Activated CD4-positive, alpha-beta T cell treated with anti-CD3 and anti-CD28 coated beads, Interleukin-10, Interleukin-2, amounts not matched to agents 100 ng/mL and 50 ng/mL, durations not matched to agents 16 hours and 8 hours (primary cell): ENCODE measurements around the gene ARPC1B.

Source experiments
- DNase-seq: peaks from one replicate; pipeline ENCODE4 v3.0.0-alpha.2; 2020

Gene ARPC1B

DNA sequence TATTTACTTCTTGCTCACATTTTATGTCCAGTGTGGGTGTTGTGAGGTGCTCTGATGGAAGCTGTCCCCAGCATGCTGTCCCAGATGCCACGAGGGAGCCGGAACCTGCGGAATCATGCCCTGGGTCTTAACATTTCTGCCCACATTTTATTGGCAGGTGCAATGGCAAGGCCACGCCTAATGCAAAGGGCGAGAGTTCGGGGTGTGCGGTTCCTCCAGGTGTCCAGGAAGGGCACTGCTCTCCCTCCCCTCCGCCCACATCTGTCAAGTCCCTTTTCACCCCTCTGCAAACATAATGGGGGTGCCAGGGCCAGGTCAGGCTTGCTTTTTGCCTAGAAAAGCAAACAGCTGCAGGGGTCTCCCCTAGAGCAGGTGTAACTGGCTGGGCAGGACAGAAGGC is 17.5 kb downstream of the ARPC1B start:
- DNase-seq: no peak

DNA sequence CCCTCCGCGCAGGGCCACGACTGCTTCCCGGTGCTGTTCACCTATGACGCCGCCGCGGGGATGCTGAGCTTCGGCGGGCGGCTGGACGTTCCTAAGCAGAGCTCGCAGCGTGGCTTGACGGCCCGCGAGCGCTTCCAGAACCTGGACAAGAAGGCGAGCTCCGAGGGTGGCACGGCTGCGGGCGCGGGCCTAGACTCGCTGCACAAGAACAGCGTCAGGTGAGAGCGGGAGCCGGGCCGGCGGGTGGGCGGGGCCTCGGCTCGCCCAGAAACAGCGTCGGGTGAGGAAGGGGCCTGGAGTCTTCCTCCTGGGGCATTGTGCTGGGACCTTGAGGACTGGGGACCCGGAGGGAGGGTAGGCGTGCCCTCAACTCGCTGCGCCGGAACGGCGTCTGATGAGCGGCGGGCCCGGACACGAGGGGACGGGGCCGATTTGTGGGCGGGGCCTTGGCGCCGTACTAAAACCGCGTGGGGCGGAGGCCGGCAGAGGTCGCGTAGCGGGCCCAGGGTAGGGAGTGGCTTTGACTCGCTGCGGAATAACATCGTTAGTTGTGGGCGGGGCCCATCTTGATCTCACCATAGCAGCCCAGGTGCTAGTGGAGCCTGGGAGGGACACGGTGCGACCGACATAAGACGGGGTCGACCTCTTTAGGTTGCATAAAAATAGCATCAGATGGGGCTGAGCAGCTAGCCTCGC is 18.3 kb downstream of the ARPC1B start:
- DNase-seq: peak; percentile 84

DNA sequence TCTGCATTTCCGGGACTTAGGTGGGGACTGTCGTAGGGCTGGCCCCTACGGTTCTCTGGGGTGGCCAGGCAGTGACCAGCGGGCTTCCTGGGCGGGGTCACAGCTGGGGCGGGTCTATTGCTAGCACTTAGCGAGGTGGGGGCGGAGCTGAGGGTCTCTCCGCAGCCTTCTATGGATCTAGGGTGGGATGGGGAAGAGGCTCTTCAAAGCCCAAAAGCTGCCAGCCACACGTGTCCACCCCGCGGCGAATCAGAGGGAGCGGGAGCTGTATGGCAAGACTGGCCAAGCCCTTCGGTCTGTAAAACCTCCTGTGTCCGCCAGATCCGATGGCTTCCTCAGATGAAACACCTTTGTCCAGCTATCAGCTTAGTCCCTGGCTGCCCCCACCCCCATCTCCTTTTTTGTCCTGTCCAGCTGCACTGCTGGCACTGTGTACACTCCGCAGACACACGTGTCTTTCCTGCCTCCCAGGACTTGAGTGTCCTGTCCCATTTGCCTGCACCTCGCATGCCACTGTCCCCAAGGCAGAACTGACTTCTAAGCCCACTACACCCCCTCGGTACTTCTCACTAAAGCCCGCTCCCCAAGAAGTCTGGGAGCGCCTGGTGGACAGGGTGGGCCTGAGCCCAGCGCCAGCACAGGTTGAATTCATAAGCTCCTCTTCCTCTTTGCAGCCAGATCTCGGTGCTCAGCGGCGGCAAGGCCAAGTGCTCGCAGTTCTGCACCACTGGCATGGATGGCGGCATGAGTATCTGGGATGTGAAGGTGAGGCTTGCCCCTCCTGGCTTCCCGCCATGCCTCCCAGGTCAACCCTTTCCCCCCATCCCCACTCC is 19.0 kb downstream of the ARPC1B start:
- no peak for DNase-seq

DNA sequence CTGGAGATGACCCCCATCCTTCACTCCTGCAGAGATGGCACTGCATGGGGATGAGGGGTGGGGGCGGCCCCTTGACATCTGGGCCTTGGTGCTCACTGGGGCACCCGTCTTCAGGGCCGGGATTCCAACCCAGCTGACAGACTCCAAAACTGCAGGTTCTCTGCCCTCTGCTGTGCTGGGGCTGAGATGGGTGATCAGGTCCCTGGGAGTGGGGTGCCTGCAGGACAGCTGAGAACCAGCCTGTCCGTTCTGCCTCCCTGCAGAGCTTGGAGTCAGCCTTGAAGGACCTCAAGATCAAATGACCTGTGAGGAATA is 19.6 kb downstream of the ARPC1B start:
- DNase-seq: no peak

DNA sequence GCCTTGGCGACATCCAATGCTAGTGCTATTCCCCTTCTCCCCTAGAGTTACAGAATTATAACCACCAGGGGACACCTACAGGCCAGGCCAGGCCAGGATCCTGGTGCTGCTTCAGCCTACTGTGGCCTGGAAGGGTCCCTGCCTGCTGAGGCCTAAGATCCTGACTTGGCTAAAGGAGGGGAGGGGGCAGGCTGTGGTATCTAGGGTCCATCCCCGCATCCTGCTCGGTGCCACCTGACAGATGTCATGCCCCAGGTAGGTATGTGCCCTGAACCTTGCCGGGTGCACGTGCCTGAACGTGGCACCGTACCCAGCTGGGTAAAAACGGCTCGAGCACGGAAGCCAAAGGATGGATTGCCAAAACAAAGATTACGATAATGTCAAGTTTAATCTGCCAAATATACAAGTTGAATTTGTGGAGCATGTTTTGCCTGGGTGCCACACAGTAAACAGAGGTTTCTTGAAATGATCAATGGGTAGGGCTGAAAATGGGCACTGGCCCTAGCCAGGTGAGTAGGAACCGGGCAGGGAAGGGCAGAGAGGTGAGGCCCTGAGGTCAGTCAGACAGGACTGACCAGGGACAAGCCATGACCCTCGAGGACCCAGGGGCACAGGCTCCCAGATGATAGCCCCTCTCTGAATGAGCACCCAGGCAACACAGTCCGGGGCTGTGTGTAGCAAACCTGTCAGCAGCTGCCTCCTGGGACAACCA is 21.2 kb downstream of the ARPC1B start:
- DNase-seq: no peak

DNA sequence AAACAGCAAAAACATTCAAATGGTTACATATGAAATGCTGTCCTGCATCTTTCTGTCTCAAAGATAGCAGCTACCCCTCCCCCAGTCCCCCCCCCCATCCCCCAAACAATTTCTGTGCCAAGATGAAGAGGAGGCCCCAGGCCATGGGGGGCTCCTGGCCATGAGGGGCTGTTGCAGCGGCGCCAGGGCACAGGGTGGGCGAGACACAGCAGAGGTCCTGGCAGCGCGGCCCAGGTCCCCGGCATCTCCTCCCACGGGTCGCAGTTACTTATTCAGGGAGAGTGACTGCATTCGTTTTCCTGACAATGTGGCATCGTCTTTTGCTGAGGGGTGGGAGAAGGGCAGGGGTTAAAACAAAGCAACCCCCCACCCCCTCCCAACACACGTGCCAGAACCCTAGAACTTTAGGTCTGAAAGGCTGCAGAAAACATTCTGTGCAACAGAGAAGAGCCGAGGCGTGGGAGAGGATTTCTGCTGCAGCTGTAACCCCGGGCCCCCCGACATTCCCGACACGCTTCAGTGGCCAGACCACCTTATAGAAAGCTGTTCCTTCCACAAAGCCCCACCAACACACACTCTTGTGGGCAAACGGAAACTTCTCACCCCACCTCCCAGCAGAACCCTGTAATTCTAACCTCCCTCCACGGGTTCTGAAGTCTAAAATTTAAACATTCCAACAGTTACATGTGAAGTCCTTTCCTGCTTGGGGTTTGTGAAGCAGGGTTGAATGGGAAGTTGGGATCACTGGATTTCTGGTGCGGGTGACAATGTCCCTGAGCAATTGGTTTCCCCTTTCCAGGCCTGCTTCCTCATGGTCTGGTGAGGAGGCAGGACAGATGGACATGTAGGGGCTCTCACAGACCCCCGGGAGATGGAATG is 22.1 kb downstream of the ARPC1B start:
- DNase-seq: no peak

DNA sequence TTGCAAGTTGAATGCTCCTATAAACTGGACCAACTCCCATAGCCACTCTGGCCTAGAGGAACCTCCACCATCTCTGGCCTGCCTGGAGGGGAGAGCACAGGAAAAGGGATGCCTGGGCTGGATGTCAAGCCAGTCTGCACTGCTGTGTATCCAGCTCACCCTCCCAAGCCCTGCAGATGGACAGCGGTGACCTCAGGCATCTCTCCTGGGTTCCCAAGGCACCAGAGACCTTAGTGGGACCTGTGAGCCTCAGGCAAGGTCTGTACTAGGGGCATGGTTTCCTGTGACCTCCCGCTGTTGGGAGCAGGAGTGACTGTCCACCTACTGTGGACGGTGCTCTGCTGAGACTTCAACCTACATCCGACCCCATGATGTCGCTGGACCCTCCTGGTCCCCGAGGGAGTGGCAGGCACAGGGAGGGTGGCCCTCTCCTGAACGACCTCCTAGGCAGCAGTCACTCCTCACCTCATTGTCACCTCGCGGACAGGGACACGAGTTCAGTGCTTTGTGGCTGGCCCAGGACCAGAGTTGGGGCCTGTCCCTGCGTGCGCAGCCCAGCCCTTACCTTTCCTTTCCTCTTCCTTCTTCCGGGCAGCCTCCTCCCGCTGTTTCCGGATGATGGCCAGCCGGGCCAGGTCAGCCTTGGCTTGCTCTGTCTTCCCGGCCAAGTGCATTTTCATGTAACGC is 22.9 kb downstream of the ARPC1B start:
- no peak for DNase-seq

DNA sequence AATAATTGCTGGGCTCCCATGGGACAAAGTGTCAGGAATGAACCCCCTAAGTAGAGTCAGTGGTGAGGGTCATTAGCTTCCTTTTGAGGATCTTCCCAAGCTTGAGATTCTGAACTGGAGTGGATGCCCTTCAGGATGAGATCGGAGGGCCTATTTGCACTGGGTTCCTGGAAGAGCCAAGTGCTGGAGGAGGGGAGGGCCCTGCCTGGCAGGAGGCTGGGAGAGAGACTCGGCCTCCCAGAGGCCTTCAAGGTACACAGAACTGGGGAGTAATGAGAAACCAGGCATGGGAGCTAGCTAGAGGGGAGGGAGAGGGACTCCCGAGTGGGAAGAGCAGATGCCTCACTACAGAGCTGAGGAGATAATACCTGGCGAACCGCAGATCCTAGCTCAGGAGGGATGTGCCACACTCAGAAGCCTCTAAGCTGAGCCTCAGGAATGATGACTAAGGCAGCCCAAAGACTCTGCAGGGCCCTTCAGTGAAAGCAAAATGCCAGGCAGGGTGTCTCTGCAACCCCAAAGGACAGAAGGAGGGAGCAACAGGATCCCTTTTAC is 24.4 kb downstream of the ARPC1B start:
- no peak for DNase-seq

DNA sequence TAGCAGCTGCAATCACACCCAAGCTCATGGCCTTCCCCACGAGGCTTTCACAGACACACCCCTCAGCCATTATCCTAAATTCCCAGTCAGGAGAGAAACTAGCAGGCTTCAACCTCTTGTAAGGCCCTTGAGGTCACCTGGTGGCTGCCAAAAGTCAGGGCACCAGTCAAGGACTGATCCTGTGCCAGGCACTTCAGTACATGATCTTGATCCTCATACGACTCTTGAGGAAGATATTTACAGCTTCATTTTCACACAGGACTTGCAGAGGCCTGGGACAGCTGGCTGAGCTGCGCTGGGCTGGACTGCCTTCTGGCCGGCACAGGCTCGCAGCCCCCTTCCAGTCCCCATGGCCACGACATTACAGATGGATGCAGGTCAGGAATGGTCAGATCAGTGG is 25.1 kb downstream of the ARPC1B start:
- no peak for DNase-seq

DNA sequence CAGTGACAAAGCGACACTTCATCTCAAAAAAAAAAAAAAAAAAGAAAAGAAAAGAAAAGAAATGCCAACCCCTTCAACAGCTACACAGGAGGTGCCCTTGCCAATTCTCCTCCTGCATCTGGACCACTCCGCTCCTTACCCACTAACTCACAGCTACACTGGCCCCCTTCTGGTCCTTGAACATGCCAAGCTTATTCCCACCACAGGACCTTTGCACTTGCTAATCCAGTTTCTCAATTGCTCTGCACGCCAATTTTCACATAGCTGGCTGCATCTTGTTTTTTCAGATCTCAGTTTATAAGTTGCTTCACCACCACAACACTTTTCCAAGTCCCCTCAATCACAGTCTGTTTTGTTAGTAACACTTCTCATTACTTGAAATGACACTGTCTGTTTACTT is 28.3 kb downstream of the ARPC1B start:
- no peak for DNase-seq

DNA sequence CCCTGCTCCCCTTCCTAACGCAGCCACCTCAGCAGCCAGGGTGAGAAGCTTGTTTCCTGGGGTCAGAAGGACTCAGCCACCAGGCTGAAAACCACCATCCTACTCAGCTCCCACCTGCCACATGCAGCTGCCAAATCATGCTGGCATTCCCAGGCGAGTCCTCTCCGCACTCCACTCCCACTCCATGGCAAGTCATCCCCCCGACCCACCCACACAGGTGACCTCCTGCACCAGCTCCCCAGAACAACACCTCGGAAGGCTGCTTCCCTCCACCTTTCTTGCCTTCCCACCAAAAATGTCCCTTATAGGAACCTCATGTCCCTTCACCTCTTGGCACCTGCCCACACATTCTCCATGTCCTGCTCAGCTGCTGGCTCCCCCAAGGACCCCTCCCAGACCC is 29.2 kb downstream of the ARPC1B start:
- DNase-seq: no peak

DNA sequence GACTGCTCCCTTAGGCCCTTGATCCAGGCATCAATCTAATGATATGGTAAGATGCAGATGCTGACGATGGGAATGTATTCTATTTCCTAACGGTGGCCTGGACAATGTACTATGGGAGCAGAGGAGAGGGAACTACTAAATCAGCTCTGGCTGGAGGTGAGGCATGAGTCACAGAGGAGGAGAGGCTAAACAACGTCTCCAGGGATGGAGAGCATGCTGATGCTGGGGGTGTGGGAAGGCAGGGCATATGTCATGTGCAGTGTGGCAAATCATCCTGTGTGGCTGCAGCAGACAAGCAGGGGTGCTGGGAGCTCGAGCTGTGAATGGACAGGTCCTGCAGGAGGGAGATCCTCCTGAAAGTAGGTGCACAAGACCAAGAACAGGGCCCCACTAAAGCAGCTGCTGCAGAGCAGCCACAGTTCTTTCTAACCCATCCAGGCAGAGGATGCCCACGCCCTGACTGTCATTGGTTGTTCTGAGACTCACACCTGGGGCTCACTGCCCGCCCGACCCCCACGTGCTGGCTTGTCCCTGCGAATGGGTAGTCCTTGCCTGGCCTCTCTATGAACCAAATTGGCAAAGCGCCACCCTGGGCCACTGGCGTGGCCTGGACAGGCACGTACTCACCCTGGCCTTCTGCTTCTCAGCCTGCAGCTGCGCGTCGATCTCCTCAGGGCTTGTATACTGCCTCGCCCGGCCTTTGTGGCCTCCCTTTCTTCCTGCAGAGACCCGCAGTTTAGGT is 29.9 kb downstream of the ARPC1B start:
- DNase-seq: no peak

DNA sequence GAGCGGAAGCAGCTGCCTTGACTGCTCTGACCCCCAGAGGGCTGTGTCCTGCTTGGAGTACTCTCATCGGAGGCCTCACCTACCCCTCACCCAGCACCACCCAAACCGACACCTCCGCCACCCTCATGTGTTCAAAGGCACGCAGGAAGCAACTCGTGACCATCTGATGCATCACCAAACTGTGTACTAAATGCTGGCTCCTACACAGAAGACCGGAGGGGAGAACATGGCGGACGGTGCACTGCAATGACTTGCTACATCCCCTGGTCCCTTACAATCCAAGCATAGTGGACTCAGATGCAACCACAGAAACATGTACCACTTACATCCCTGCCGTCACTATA is 30.4 kb downstream of the ARPC1B start:
- DNase-seq: no peak

DNA sequence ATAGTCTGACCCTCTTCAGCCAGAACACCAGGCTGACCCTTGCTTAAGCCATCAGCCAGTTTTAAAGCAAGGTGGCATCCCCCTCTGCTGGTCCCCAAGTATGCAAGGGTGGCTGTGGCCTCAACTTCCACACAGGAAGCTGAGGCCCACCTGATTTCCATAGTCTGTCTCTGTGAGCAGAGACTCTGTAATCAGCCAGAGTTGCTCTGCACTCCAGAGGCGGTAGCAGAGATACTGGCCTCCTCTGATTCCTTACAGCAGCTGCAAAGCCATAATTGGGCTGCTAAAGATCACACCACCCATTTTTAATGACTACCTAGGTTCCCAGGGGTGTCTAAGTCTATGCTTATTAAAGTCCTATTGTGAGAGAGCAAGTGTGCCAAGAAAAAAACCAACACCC is 32.0 kb downstream of the ARPC1B start:
- DNase-seq: no peak

DNA sequence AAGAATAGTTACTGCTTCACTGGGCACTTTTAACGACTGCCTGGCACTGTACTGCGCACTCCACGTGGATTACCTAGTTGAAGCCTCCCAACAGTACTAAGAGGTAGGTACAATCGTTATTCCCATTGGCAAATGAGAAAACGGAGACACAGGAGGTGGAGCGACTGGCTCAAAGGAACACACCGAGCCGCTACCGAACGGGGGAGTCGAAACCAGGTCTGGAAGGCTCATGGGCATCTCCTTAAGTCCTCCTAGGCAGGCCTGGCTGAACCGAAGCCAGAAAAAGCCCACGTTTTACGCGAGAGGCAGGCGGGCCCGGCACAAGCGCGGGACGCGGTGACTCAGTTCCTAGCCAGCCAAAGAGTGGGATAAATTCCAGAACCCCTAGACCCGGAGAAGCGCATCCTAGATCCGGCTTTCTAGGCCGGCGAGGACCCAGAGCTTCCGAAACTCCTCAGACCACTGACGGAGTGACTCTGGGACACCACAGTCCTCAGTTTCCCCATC is 33.4 kb downstream of the ARPC1B start:
- peak; percentile 39 for DNase-seq

DNA sequence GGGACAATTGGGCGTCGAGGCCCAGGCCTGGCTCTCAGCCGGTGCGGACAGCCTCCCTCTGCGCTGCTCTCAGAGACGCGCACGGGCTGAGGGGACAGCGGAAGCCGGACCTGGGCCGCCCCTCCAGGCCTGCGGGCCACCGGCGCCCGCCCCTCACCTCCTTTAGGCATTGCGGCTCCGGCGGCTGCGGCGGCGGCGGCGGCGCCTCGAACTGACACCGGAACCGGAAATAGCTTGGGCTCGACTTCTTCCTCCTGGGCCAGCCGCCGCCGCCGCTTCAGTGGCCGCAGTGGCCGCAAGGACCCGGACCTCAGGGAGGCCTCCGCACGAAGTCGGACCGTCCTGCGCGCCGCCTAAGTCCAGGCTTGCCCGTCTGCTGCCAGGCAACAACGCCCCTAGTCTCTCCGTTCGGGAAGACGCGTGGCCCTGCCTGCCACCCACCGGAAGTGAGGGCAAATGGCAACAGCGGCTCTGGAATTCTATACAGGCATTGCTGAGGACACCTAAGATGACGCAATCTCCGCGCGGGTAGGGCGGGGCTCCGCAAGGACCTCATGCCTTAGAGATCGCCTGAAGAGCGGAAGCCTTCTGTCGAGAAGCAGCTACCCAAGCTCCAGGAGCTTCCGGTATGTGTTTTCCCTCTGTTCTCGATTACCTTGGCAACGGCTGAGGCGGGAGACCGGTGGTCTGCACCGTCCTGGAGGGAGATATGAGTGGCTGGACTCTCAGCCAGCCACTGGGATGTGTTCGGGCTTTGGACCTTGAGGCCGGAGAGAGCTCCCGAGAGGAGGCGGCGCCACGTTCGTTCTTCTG is 34.1 kb downstream of the ARPC1B start, which contains the start of the genes BUD31 and PDAP1:
BUD31 (plus strand) TSS at position 591 of the 813 bp plus-strand sequence. CDS start 2,124 bp downstream, outside the sequence.
PDAP1 (minus strand) TSS at position 219 of the 813 bp plus-strand sequence; CDS start at position 170, 49 bp downstream.
- DNase-seq: peak; percentile 93

DNA sequence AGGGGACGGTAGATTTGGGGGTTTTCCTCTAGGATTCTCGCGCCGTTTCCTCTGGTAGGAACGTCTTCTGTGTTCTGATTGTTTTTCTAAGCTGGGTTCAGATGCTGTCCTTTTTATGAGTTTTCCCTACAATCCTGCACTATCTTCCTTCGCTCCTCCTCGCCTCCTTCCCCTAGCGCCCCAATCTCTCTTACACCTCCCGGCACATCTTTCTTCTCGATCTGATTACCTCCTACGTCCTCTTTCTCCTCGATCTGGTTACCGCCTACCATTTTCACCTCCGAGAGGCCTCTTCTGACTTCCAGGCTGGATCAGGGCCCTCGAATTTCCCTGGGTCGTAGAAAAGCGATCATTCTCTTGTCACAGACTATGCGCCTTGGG is 34.7 kb downstream of the ARPC1B start:
- no peak for DNase-seq

DNA sequence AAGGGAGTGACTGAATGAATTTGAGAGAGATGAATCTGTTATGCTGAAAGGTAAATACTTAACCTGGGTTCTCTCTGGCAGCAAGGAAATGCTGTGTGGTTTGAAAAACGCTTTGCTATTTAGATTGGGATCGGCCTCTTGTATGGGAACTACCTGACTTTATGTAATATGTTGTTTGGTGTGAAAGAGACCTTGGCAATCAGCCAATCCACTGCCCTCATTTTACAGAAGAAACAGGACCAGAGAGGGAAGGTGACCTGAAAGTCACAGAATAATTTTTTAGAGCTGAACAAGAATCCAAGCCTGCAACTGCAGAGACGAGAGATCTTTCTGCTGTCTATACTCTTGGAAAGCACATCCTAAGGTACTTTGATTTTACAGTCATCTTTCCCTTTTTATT is 35.3 kb downstream of the ARPC1B start:
- DNase-seq: no peak

DNA sequence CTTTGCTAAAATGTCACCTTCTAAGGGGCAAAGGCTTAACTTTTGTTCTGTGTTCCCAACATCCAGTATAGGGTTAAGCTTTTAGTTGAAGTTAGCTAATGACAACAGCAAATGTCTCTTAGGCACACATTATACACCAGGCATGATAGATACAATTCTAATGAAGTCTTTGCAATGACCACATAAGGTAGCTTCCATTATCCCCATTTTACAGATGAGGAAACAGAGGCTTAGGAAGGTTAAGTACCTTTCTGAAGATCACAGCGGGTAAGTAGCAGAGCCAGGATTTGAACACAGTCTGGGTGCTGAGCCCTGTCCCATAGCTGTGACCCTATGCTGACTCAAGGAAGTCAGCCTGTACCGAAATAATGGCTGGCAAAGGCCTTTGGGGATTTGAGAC is 36.1 kb downstream of the ARPC1B start:
- no peak for DNase-seq

DNA sequence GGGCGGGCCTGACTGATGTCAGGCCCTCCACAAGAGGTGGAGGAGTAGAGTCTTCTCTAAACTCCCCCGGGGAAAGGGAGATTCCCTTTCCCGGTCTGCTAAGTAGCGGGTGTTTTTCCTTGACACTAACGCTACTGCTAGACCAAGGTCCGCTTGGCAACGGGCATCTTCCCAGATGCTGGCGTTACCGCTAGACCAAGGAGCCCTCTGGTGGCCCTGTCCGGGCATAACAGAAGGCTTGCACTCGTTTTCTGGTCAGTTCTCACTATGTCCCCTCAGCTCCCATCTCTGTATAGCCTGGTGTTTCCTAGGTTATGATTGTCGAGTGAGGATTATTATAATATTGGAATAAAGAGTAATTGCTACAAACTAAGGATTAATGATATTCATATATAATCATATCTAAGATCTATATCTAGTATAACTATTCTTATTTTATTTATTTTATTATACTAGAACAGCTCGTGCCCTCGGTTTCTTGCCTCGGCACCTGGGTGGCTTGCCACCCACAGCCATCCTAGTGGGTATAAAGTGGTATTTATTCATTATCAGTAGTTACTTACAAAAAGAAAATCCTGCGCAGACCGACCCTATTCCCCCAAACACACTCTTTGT is 41.1 kb downstream of the ARPC1B start:
- peak; percentile 42 for DNase-seq
